Right renal cortex interstitium (tissue), 3 donors: Measurements from ENCODE around the gene RNF111. TPM values are rescaled to one million over a fixed set of nuclear protein-coding genes. Genes with fewer than 3 reads are reported as not detected.
"Not testable (repeated sequence)": the region's sequence is repeated elsewhere in the genome, so short reads cannot be mapped to it uniquely, and the experiment has no call there.

ENCODE experiments used
- DNase-seq, 3 donors: peaks; one replicate each; pipeline ENCODE4 v3.0.0-alpha.2; 2013; ENCODE audit warnings: low read depth in 3 of 3, low spot score in 2 of 3
- polyA plus RNA-seq, 3 donors: library from polyadenylated mRNA; unstranded; fragments of 120-200 nt; gene quantifications; one replicate each; pipeline ENCODE4 v1.2.1, GENCODE V29; 2013; ENCODE audit not compliant: insufficient read length in 3 of 3

The RNF111 gene
- polyA plus RNA-seq, 3 donors = 36.9 to 37.9 (median 37.0) TPM

- no peak for DNase-seq
These were observed 65.5 kb downstream of the RNF111 start for GRCh38 chr15:59052915-59053407.

- no peak for DNase-seq
These were observed 66.0 kb downstream of the RNF111 start for GRCh38 chr15:59053482-59053881.

DNA sequence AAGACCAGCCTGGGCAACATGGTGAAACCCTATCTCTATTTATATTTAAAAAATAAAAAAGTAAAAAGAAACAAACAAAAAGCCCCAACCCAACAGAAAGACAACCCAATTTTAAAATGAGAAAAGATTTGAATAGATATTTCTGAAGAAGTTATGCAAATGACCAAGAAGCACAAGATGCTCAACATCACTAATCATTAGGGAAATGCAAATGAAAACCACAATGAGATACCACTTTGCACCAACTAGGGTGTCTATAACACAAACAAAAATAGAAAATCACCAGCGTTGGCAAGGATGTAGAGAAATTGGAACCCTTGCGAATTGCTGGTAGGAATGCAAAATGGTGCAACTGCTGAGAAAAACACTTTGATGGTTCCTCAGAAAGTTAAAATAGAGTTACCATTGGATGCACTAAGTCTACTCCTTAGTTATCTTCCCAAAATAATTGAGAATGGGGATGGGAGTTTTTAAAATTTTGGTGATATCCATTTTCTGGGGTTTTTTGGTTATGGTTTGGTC, 71.7 kb downstream of the RNF111 start:
- no peak for DNase-seq

DNA sequence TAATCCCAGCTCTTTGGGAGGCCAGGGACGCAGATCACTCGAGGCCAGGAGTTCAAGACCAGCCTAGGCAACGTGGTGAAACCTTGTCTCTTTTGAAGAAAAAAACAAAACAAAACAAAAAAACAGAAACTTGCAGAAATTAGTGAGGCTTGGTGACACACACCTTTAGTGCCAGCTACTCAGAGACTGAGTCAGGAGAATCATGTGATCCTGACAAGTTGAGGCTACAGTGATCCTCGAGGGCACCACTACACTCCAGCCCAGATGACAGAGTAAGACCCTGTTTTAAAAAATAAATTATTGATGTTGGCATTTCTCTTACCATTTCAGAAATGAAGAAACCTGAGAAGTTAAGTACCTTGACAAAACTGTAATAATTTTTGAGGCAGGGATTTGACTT, 72.9 kb downstream of the RNF111 start:
- DNase-seq = no peak

- no peak for DNase-seq
These were observed 75.6 kb downstream of the RNF111 start for GRCh38 chr15:59063042-59063441.

DNA sequence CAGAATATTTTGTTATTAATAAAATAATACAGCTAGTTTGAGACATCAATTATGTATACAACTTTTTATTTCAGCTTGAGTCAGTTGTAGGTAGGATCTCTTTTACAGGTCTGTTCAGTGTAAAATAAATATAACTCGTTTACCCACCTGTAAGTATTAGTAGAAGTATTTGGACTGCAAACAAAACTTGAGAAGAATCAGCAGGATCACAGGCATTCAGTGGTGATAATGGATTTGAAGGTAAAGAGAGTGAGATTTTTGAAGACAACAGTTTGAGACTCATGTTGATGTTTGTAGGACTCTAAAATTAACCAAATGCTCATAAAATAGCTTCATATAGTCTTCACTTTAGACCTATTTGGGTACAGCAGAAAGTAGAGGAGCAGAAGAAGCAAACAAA, 82.0 kb downstream of the RNF111 start:
- no peak for DNase-seq

DNA sequence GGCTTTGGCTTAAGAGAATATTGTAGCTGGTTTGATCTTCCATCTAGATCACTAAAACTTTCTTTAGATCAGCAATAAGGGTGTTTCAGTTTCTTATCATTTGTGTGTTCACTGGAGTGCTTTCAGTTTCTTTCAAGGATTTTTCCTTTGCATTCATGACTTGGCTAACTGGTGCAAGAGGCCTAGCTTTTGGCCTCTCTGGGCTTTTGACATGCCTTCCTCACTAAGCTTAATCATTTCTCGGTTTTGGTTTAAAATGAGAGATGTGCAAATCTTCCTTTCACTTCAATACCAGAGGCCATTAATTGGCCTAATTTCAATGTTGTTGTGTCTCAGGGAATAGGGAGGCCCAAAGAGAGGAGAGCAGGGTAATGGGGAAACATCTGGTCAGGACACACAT, 87.1 kb downstream of the RNF111 start:
- DNase-seq = no peak

- no peak for DNase-seq
These were observed 100.3 kb downstream of the RNF111 start for GRCh38 chr15:59087731-59088130.

- no peak for DNase-seq
These were observed 106.6 kb downstream of the RNF111 start for GRCh38 chr15:59094077-59094476.

- DNase-seq = no peak
These were observed 109.0 kb downstream of the RNF111 start for GRCh38 chr15:59096429-59096828.

DNA sequence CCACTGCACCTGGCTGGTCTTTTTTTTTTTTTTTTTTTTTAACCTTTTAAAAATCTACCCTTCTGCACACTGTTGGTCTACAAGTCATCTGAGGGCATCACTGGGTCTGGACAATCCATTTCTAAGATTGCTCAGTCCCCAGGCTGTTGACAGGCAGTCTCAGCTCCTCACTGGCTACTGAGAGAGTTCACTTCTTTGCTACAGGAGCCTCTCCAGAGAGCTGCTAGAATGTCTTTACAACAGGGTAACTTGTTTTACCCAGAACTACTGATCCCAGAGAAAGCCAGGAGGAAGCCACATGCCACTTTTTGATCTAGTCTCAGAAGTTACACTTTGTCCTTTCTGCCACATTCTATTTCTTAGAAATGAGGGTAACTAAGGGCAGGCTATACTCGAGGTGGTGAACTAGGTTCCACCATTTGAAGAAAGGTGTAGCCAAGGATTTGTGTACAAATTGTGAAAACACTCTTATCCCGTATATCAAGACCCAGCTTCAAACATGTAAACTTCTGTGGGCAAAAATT, 111.8 kb downstream of the RNF111 start:
- DNase-seq = no peak

DNA sequence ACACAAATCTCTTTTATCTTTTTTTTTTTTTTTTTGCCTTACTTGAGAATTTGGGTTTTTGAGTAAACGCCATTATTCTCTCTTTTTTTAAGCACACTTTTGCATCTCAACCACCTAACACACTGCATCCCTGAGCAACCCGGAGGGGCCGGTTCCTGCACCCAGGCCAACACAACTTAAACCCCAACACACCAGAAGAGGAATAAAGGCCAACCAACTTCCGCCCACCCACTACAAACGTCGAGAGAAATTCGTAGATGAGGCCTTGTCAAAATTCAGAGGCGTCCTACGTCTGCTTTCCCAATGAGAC, 117.1 kb downstream of the RNF111 start:
- DNase-seq = no peak

DNA sequence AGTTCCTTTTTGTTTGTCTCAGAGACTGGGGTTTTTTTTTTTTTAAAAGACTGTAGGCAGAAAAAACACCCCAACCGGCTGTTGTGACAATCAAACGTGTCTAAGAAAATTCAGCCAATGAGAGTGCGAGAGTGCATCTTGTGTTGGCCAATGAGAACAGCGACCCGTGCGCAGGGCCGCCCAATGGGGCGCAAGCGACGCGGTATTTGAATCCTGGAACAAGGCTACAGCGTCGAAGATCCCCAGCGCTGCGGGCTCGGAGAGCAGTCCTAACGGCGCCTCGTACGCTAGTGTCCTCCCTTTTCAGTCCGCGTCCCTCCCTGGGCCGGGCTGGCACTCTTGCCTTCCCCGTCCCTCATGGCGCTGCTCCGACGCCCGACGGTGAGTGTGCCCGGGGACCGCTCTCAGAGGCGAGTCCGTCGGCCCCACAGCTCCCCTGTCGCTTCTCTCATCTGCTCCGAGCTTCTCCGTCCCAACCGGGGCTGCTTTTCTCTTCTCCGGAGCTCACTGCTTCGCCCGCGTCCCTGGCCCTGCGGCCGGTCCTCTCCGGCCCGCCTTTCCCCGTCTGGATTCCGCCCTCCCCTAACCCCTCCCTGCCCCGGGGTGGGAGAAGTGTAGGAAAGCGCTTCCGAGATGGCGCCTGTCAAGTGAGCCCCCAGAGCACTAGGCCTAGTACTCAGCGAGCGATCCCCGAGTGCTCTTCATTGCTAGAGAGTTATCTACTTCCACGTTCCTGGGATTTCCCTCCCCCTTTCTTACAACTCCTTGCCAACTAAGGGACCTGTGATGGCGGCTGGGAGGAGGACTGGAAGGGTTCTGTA, 117.7 kb downstream of the RNF111 start, which contains the start of gene CCNB2:
CCNB2 (plus strand) TSS at position 235 of the 821 bp plus-strand sequence; CDS start at position 358, 123 bp downstream.
- DNase-seq = peak; percentile 78 to 88 (median 84)

DNA sequence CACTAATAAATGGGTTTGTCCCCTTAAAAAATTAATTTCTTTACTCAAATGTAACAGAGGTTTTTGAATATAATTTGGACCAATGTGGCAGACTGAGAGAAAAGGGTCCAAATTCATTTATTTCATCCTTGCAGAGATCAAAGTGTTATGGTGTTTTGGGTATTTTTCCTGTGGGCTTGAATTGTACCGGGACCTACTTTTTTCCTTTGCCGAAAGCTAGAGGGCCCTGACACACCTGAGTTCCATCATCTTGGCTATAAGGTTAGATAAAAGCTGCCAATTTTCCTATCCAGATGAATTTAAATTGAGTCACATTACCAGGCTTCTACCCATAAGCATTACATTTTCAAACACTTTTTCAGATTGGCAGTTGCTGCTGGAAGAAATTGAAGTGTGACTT, 118.4 kb downstream of the RNF111 start:
- DNase-seq = no peak

- DNase-seq = no peak
These were observed 123.8 kb downstream of the RNF111 start for GRCh38 chr15:59111251-59111650.

DNA sequence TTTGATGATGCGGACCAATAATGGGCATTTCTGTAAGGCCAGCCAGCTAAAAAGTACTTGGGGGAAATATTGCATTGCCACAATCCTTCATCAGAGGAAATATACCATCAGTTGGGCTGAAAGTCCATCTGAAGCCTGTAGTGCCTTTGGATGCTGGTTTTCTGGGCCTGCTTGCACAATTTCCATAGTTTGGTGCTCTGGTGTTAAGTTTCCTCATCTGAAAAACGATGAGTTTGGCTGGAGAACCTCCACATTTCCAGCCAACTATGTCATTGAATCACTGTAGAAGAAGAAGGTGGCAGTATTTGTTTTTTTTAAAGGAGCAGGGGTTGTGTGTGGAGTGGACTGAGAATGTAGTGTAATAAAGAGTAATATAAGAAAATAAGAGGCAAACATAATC, 127.6 kb downstream of the RNF111 start:
- DNase-seq = no peak

DNA sequence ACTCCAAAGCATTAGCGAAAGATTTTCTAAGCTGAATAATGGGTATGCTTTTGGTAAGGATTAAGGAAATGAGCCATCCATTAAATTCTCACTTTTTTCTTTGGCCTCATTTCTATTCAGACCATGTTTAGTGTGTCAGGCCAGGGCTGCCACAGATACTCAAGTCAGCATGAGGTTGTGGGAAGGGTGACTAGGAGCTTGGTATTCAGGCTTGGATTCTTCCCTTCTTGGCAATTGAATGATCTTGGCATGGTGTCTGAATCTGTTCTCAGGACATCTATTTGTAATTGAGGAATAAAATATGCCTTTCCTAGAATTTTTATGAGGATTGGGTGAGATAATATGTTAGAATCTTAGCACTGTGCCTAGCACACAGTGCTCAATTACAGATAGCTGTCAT, 128.7 kb downstream of the RNF111 start:
- DNase-seq = no peak

DNA sequence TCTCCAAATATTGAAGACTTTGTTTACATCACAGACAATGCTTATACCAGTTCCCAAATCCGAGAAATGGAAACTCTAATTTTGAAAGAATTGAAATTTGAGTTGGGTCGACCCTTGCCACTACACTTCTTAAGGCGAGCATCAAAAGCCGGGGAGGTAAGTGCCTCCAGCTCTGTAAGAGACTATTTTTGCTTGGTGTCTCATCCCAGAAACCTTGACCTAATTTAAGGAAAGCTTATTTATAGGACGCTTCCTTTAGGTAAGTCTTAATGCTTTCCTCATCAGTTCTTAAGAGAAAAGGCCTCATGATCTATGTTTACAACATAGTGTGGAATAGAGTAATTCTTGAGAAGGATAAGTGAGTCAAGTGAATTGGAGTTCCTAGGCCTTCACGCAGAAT, 129.3 kb downstream of the RNF111 start:
- DNase-seq = no peak

DNA sequence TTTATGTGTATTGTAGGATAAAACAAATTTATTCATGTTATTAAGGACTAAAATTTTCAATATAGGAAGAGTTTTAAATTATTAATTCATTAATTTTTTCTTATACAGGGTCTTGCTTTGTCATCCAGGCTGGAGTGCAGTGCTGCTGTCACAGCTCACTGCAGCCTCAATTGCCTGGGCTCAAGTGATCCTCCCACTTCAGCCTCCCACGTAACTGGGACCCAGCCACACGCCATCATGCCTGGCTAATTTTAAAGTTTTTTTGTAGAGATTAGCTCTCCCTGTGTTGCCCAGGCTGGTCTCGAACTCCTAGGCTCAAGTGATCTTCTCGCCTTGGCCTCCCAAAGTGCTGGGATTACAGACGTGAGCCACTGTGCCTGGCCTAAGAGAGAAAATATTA, 132.2 kb downstream of the RNF111 start:
- no peak for DNase-seq

DNA sequence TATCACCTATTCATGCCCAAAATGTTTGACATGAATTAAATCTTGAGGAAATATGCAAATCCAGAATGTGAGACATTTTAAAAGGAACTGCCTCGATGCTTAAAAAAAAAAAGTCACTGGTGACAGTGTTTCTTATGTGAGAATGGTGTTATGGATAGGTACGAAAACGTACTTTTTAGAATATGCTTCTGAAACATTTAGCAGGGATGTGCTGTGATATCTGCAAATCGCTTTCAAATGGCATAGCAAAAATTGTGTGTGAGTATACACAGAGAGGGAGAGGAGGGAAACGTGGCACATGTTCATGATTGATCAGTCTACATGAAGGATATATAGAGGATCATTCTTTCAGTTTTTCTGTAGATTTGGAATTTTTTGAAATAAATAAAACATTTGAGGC, 133.5 kb downstream of the RNF111 start:
- DNase-seq = no peak

GRCh38 chr15:59124261-59124660, 136.8 kb downstream of the RNF111 start:
- DNase-seq = no peak

GRCh38 chr15:59125683-59126082, 138.2 kb downstream of the RNF111 start:
- not testable (repeated sequence) for DNase-seq
